GM12891 (cell line): ENCODE measurements around the gene GTF2A2.

Experiments used
- PAX5 ChIP-seq: IDR thresholded peaks from 2 replicates; pipeline ENCODE4 v1.6.1; 2011; ENCODE audit warnings: low read length, moderate library complexity, mild to moderate bottlenecking; ENCODE audit not compliant: insufficient read depth, severe bottlenecking
- POLR2A ChIP-seq: IDR thresholded peaks from 2 replicates; pipeline ENCODE4 v1.6.1; 2011; ENCODE audit warnings: low read depth, low read length, control low read depth
- POLR2AphosphoS5 ChIP-seq: IDR thresholded peaks from 2 replicates; pipeline ENCODE4 v1.6.1; 2011; ENCODE audit warnings: low read depth, low read length, control low read depth
- POU2F2 ChIP-seq: IDR thresholded peaks from 2 replicates; pipeline ENCODE4 v1.6.1; 2011; ENCODE audit warnings: low read depth, mild to moderate bottlenecking, control low read depth, low read length, moderate library complexity
- SPI1 ChIP-seq: IDR thresholded peaks from 2 replicates; pipeline ENCODE4 v1.6.1; 2011; ENCODE audit warnings: low read depth, low read length, control low read depth
- TAF1 ChIP-seq: IDR thresholded peaks from 2 replicates; pipeline ENCODE4 v1.6.1; 2011; ENCODE audit warnings: low read depth, low read length, control low read depth

DNA sequence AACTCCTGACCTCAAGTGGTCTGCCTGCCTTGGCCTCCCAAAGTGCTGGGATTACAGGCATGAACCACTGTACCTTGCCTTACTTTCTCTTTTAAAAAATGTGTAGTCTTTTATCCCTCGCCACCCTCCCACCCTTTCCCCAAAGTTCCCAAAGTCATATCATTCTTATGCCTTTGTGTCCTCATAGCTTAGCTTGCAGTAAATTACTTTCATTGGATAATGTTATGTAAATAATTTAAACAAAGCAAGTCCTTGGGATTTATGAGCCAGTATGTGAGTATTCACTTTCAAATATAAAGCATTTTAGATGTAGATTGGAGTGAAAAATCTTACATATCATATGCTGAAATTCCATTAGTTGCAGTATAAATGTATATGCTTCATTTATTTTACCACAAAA, 11.0 kb downstream of the GTF2A2 start:
- TF ChIP-seq POLR2A (no peak), POLR2AphosphoS5 (no peak), TAF1 (no peak), SPI1 (no peak), PAX5 (no peak), POU2F2 (no peak)
